CD4-positive, alpha-beta T cell treated with Interferon alpha-2 for 1 hour (primary cell): ENCODE measurements around the gene TP53AIP1.

Experiments used
- DNase-seq, 2 donors: peaks; one replicate each; pipeline ENCODE4 v3.0.0-alpha.2; 2020 to 2022

The TP53AIP1 gene

GRCh38 chr11:128904656-128905344, 37.9 kb downstream of the TP53AIP1 start:
- DNase-seq = peak in 1 of 2 donors; percentile 7

- no peak for DNase-seq
Measured at GRCh38 chr11:128904303-128904655, 38.4 kb downstream of the TP53AIP1 start.

GRCh38 chr11:128903248-128904061, 39.2 kb downstream of the TP53AIP1 start:
- DNase-seq = no peak

DNA sequence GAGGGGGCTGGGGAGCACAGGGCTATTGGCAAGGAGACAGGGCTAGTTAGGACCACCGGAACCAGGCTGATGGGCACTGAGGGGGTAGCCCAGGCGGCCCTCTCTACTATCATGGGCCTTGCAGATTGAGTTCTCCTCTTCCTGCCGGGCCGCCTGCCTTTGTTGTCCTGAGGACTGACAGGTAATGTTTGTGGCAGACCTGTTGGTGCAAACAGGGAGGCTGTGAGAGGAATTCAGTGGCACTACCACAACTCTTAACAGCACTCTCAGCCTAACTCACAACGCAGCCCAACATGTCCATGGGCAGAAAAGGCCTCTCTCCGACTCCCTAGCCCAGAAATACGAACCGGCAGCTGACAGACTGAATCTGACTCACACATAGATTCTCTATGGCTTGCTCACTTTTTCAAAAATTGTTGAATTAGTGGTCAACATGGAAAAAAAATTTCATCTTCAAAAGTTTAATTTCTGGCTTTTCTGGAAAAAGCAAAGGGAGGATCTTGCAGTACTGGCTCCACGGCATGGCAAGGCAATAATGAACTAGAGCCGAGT, 40.1 kb downstream of the TP53AIP1 start:
- DNase-seq = no peak

DNA sequence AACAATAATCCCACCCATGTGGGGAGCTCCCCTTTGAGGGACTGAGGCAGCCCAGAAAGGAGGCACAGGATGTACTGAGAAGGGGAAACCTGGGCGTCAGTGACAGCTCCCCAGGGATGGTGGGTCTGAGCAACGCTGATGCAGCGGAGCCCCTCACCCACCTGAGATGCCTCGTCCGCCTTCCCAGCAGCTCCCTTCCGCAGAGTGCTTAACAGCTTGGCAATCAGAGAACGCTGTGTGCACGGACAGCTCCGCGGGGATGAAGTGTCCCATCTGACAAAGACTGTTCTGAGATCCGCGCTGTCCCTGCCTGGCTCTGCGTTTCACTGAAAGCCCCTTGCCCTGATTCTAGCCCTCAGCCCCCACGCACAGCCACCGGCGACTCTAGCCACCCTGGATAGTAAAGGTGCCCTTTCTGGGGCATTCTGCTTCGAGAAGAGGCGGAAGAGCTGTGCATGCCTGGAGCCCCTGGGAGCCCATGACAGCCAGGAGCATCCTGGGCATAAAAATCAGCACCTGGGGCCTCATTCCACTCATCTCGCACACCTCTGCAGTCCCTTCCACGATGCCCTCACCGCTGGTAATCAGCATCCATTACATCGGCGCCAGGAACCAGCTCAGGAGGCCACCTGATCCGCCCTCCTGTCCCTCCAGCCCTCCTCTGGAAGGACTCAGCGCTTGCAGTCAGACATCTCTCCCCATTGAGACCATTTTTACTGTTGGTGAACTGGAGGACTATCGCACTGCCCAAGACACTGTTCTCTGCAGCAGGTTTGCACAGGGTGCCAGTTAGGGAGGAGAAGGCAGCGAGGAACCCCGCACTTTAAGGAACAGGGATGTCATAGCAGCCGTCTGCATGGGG, 40.8 kb downstream of the TP53AIP1 start:
- no peak for DNase-seq

GRCh38 chr11:128900468-128900867, 42.2 kb downstream of the TP53AIP1 start:
- no peak for DNase-seq

DNA sequence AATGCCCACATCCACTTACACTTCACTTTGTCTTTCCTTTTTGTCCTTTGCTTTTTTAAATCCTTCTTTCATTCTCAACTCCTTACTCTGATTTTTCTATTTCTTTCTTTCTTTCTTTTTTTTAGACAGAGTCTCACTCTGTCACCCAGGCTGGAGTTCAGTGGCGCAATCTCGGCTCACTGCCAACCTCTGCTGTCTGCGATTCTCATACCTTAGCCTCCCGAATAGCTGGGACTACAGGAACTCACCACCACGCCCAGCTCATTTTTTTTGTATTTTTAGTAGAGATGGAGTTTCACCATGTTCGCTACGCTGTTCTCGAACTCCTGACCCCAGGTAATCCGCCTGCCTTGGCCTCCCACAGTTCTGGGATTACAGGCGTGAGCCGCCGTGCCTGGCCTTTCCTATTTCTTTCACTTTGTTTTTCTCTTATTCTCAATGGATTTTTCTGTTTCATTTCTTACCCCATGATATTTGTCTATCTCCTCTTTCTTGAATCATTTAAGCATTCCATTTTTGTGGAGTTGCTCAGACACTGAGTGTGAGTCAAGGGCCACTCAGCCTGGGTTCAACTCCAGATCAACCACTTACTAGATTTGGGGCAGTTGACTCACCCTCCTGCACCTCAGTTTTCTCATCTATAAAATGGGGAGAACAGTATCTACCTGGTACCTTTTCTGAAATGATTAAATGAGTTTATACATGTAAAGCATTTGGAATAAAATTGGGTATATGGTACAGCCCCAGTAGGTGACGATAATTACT, 43.9 kb downstream of the TP53AIP1 start:
- DNase-seq = no peak

- no peak for DNase-seq
Measured at GRCh38 chr11:128897826-128898225, 44.8 kb downstream of the TP53AIP1 start.

DNA sequence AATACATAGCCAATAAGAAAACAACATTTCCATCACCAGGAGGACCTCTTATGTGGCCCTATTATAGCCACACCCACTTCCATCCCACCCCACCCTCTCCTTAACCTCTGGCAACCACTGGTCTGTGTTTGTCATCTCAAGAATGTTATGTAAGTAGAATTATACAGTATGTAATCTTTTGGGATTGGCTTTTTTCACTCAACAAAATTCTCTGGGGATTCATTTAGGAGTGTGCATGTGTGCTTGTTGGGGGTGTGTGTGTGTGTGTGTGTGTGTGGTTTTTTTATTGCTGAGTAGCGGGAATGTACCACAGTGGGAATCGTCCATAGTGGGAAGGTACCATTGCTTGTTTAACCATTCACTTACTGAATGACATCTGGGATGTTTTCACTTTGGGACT, 46.3 kb downstream of the TP53AIP1 start:
- no peak for DNase-seq

DNA sequence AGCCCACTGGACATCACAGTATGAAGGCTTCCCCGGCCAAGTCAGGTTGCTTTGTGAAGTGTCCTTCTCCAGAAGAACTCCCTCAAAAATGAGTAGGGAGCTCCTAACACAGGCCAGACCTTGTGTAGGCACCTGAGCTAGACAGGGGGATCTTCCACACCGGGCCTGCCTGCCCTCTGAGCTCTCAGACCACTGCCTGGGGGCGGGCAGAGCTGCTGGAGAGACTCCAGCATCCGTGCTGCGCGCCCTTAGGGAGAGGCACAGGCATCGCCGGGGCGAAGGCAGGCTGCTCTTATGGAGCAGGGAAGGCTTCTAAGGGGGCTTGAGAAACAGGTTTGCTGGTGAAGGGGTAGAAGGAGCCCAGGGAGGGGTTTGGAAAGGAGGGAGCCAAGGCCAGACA, 47.1 kb downstream of the TP53AIP1 start:
- no peak for DNase-seq

- DNase-seq = no peak
Measured at GRCh38 chr11:128894685-128895084, 48.0 kb downstream of the TP53AIP1 start.

DNA sequence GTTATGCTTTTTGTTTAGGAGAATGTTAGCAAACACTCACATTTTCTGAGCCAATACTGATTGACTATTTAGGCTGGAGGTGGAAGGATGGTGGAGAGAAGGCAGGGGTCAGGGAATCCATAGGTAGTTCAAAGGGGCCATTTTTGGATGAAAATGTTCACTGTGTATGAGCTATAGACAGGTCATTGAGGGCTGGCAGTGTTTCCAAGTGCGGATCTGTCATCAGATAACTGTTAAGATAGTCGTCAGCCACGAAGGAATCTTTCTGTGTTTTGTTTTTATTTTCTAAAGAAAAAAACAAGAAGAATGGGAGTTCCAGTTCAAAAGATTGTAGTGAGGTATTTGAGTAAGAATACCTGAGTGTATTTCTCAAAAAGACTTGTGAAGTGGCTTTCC, 48.4 kb downstream of the TP53AIP1 start:
- no peak for DNase-seq

GRCh38 chr11:128893578-128894285, 48.9 kb downstream of the TP53AIP1 start:
- no peak for DNase-seq

- DNase-seq = no peak
Measured at GRCh38 chr11:128892866-128893565, 49.7 kb downstream of the TP53AIP1 start.

DNA sequence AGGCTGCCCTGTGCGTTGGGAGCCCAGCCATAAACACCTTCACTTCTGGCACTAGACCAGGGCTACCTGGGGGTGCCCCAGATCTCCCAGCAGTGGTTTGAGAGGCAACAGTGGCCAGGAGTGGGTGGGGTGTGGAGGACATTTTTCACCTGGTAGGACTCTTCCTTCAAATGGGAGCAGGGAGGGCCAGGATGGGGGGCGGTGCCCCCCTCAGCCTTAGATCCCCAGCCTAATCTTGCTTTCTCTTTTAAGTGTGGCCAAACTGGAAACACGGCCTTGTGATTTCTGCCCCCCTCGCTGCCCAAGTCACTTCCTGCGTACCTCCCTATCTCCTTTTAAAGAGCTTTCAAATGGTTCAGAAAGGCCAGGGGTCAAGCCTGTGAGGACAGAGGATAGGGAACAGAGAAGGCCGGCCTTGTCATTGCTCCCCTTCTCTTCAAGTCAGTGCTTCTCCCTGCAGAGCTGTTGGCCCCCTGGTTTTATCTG, 50.7 kb downstream of the TP53AIP1 start:
- DNase-seq = no peak

GRCh38 chr11:128890543-128891368, 51.9 kb downstream of the TP53AIP1 start, which contains the start of gene KCNJ5:
KCNJ5 (plus strand) TSS chr11:128891356; CDS start chr11:128911274, 19,918 bp downstream.
- no peak for DNase-seq

GRCh38 chr11:128890216-128890542, 52.5 kb downstream of the TP53AIP1 start:
- no peak for DNase-seq

DNA sequence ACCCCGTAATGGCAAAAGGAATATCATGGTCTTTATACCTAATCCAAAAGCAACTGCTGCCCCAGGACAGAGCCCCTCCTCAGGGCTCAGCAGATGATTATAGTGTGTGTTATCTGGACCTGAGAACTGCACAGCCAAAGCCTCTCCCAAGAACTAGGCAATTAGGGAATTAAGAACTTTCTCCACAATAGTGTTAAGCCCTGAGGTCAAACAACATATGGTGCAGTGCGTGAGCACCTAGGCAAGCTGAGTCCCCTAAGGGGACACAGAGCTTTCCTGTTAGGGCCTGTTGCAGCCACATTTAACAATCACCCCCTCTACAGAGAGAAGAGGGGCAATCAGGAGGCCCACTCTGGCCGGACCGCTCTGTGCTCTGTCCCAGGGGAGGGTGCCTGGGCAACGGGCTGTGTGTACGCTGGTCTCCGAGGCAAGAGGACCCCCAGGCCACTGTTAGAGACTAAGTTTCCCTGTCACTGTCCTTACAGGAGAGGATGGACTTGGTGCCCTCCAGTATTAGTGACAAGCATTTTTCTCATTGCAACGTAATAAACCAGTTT, 52.9 kb downstream of the TP53AIP1 start:
- no peak for DNase-seq
